VCaP (cell line): ENCODE data around the gene HOXA7.

Experiments used
- H3K27ac ChIP-seq: fragments of 450-650 bp; 2 replicates; pipeline ENCODE4 v1.5.1; 2017
- CTCF ChIP-seq: fragments of 450-650 bp; conservative IDR thresholded peaks from 2 replicates; pipeline ENCODE4 v1.5.1; 2017; ENCODE audit warnings: mild to moderate bottlenecking, moderate library complexity

HOXA7 gene

GRCh38 chr7:27124902-27125689 is 31.4 kb downstream of the HOXA7 start:
- H3K27ac ChIP-seq, result no peak overlapping the region
- no peak for TF ChIP-seq CTCF

GRCh38 chr7:27124096-27124901 is 32.2 kb downstream of the HOXA7 start:
- no peak for TF ChIP-seq CTCF
- no peak overlapping the region for H3K27ac ChIP-seq

DNA sequence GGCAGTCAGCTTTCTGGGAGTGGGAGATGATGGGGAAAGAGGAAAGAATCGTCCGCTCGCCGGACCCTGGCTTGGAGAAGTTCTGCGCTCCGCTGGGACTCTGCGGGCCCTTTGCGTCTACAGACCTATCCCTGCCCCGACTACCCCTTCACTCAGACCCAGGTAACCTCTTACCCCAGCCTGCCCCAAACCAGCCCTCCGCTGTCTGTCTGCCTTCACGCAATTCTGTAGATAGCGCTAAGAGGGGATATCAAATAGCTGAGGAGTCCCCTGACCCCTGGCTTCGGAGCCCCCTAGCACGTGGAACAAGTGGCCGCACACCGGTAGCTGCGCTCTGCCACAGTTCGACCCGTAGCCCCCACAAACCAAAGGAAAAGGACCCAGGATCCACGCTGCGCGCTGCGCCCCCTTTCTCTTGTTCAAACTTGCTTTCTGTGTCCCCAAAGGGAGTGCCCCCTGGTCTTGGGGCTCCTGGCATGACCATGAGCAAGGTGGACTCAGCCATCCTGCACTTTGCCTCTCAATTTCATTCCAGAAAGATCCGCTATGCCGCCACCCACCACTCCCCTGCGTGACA is 32.9 kb downstream of the HOXA7 start:
- TF ChIP-seq CTCF, result no peak
- no peak overlapping the region for H3K27ac ChIP-seq

- no peak overlapping the region for H3K27ac ChIP-seq
Measured at GRCh38 chr7:27123007-27123476, 33.4 kb downstream of the HOXA7 start.

GRCh38 chr7:27122077-27122910 is 34.2 kb downstream of the HOXA7 start:
- TF ChIP-seq CTCF, result no peak
- peak overlapping the region; percentile 77 for H3K27ac ChIP-seq

More at GRCh38 chr7:27123007-27123476, 33.4 kb downstream of the HOXA7 start:
- no peak for TF ChIP-seq CTCF

GRCh38 chr7:27121684-27122076 is 34.8 kb downstream of the HOXA7 start:
- peak overlapping the region; percentile 77 for H3K27ac ChIP-seq
- TF ChIP-seq CTCF, result no peak
